HG03095 (cell line): ENCODE measurements around the gene PLA2G2E.
"Not testable (repeated sequence)": the region's sequence is repeated elsewhere in the genome, so short reads cannot be mapped to it uniquely, and the experiment has no call there.

ENCODE experiments used
- ATAC-seq: cut with Tn5 transposase; IDR thresholded peaks from one replicate; pipeline ENCODE4 v1.9.1; 2021; ENCODE audit warnings: moderate library complexity; ENCODE audit not compliant: unreplicated experiment

PLA2G2E gene

DNA sequence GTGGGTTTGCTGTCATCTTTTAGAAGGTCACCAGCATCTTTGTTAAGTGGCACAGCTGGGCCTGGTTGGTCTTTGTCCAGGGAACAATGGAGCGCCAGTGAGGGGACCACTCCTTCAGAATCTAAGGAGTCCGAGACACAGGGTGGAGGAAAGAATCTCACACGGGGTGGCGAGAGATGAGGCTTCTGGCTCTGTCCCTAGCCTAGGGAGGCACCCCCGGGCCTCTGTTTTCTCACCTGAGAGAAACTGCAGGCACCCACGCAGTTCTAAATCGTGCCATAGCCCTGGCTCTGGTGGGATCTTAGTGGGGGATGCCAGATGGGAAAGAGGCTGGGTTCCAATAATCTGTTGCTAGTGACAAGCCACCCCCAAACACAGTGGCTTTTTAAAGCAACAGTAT is 10.9 kb upstream of the PLA2G2E start:
- no peak for ATAC-seq

DNA sequence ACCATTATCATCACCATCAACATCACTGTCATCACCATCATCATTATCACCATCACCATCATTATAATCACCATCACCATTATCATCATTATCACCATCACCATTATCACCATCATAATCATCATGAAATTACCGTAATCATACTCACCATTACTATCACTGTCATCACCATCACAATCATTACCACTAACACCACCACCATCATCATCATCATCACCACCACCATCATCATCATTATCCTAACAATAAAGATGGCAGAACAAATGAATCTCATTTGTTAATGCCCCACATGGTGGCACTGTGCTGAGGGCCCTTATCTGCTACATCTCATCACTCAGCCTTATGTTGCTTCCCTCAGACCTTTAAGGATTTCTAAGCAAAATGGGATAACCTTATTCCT is 9.4 kb upstream of the PLA2G2E start:
- no peak for ATAC-seq

DNA sequence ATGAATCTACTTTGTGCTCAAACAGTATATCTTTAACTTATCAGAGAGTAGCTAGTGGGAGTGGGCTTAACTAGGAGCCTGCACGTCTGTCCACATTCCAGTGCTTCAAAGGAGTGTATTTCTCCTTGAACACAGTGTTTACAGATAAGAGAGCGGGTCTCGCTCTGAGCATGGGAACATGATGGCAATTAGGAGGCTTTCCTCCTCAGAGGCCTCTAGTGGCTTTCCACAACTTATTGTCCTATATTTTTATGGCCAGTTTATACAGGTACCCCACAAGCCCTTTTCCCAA is 3.7 kb upstream of the PLA2G2E start:
- ATAC-seq: not testable (repeated sequence)

DNA sequence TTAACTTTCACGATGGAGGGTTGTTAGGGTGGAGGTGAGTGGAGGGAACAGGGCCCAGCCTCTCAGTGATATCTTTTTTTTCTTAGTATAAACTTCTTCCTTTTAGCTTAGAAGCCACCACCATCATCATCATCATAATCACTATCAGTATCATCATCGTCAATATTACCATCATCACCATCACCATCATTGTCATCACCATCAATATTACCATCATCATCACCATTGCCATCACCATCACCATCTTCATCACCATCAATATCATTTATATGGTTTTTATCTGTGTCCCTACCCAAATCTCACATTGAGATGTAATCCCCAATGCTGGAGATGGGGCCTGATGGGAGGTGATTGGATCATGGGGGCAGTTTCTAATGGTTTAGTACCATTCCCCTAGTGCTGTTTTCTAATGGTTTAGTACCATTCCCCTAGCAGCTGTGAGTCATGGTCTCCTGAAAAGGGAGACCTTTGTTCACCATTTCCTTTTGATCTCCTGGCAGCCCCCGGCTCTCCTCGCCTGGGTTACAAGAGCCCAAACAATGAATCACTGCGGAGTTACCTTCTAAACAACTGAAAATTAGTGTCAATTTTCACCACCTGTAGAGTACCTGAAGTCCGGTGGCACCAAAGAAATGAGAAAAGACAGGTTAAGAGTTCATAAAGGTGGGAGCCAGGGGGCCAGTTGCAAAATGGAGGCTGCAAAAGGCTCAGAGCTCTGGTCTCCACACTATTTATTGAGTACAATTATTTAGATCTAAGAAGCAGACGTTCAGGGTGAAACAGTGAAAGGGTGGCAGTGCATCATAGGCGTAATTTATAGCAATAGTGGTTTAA is 3.1 kb upstream of the PLA2G2E start:
- no peak for ATAC-seq

DNA sequence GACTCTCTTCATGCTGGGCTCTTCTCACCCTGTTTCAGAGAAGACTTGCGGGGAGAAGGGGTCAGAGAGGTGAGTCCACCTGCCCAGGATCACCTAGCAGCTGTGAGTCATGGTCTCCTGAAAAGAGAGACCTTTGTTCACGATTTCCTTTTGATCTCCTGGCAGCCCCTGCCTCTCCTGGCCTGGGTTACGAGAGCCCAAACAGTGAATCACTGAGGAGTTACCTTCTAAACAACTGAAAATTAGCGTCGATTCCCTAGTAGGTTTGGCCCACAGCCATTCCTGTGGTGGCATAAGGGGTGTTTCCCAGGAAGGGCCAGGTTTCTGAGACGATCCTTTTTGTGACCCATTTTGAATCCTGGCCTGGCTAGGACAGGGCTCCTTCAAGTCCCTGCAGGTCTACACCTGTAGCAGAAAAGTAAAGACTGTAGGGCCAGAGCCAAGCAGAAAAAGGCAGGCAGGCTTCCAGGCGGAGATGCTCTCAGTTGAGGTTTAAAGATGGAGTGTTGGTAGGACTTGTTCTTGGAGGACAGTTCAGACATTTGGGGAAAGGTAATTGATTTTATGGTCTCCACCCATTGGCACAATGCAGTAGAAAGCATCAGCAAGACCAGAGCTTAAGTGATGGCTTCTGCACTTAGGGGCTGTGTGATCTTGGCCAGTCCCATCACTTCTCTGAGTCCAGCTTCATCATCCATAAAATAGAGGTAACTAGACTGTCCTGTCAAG is 2.1 kb upstream of the PLA2G2E start:
- ATAC-seq: no peak

DNA sequence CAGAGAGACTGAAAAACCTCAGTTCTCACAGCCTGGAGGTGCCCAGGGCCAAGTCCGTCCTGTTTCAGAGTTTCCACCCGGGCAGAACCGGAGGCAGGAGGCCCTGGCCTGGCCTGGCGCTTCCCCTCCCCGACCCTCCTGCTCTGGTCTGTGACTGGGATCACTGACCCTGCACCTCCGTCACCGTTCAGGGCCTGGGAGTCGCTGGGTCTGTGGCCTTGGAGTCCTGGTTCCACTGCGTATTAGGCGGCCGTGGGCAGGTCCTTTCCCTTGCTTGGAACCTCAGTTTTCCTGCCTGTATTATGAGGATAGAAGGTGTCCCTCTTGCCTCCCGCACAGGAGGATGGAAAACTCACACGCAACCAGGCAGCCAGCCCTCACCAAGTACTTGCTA is 533 bp upstream of the PLA2G2E start:
- no peak for ATAC-seq

DNA sequence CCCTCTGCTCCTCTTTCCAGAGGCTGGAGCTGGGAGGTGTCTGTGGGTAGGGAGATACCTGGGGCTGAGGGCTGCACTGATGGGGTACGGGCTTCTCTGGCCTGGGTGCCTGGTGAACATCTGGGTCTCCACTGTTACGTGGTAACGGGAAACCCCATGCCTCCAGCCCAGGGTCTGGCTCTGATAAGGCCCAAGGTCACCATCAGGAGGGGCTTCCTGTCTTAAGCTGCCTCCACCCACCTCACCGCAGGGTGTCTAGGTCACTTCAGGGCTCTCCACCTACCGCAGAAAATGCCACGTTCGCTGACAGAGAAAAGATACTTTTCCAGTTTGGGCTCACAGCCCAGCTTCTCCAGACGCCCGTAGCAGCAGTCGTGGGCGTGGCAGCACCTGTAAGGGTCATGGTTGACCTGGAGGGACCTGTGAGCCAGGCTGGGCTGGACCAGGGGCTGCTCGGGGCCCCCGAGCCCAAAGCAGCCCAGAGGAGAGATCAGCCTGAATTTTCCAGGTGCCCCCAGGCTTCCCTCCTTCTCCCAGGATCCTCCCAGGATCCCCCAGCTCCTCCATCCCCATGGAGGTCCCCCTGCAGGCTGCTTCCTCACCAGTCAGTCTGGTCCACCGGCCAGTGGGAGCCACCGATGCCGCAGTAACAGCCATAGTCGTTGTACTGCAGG is 1.3 kb downstream of the PLA2G2E start:
- ATAC-seq: no peak

DNA sequence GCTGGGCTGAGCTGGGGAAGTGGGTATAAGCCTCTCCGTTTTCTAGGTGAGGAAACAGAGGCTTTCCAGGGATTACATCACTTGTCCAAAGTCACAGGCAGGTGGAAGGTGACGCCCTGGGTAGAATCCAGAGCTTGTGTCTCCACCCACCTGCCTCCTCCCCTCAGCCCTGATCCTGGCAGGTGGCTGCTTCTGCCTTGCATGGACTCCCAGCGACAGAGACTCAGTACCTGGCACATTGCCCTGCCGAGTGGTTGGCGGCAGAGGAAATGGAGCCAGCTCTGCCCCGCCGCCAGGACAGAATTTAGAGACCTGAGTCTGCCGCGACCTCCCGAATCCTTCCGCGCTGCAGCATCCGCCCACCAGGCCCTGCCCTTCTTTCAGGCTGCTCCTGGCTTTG is 2.1 kb downstream of the PLA2G2E start:
- ATAC-seq: no peak

DNA sequence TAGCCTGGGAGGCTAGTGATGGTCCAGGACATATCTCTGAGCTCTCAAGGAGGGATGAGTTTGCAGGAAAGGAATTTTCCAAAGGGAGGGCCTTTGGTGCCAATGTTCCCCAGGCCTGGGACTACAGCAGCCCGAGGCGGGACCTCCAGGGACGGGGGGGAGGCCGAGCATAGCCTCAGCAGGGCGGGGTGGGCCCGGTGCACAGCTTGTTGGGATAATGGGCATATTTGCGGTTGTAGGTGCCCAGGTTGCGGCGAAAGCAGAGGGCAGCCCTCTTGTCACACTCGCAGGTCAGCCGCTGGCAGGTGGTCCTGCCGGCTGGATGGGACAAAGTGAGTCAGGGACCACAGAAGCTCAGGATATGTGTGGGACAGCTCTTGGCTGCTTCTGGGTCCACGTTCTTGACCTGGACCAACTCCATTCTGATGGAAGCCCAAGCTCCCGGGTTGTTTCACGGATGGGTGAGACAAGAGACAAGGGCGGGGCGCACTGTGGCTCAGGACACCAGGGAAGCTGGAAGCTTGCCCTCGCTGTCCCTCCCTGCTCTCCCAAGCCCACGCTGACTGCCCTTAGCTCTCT is 3.2 kb downstream of the PLA2G2E start:
- no peak for ATAC-seq

DNA sequence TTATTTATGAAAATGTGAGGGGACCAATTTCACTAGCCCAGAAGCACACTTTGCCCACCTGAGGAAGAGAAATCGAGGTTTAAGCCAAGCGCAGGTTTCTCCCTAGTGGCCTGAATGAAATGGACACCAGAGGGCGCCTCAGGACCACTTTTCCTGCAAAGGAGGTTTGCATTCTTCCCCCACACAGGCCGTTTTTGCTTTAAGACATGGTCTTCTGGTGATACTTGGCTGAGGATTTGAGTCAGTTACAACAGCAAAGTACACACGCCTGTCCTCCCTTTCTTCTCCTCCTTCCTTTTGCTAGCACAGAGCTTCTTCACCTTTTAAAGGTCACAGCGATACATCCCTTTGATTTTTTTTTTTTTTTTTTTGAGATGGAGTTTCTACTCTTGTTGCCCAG is 5.4 kb downstream of the PLA2G2E start:
- ATAC-seq: no peak

DNA sequence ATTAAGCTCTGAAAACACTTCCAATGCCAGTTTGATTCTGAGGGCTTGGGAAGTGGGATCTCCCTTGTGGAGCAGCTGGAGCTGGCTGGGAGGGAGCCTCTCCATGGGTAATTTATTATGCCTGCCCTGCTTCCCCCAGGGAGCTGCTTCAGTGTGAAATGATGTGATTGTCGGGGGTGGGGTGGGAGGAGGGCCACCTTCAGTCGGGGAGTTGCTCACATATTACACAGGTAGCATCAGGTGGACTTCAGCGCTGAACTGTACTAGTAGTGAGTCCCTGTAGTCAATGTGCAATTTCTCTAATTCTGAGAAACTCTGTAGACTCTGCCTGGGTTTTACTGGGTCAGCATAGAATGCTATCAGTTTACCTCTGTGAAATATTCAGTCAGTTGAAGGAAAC is 12.8 kb downstream of the PLA2G2E start:
- ATAC-seq: no peak

DNA sequence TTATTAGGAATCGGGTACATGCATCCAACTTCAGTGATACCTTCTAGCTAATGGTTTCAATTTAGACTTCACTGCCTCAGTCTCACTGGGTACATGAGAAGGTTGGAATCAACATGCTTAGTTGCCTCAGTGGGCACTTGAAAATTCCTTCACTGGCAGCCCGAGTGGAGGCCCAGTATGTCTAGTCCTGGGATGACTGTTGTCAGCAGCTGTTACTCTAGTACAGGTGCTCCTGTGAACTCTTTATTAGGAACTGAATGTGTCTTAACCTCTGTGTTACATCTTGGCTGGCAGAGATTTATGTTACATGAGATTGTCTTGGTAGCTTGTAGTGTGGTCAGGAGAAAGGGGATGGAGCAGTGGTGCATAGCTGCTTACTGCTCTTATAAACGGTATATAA is 13.4 kb downstream of the PLA2G2E start:
- no peak for ATAC-seq

DNA sequence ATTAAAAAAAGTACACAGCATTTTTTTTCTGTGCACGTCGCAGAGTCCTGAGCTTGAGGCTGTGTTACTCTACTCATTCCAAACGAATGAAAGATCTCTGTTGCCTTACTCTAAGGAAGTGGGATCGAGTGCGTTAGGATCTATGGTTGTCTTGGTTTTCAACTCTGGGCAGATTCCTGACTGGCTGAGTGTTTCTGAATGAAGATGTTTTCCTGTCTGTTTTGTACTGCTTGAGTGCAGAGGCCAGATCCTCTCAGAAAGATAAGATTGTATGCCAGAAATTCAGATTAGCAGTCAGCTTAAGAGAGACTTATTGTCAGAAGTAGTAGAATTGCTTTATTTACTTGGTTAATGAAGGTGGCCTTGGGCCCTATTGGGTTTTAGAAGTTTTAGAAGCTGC is 14.0 kb downstream of the PLA2G2E start:
- ATAC-seq: no peak

DNA sequence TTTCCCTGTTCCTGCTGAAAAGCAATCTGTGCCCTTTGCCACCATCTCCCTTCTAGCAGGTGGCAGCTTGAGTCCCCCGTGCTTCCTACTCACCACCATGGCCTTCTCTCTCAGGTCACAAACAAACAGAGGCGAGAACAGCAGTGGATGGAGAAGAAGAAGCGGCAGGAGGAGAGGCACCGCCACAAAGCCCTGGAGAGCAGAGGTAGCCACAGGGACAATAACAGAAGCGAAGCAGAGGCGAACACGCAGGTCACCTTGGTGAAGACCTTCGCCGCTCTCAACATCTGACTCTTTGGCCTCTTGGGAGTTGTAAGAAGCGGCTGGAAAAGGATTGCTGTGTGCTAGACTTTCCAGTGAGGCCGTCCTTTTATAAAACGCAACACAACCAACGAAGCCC is 16.0 kb downstream of the PLA2G2E start:
- ATAC-seq: no peak

DNA sequence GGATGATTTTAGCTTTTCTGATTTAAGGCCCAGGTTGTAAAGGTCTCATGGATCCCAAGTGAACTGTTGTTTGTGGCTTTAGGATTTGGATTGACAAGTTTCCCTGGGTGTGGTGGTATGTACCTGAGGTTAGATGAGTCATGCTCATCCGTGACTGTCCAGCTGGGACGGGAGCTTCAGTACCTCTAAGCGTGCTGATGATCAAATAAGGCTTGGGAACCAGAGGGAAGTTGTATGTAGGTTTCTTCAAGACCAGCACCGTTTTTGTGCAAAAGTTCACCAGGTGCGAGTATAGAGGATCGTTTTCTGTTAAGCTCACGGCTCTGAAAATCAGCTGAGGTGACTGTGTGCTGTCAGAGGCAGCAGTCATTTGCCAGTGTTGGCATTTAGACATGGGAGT is 19.8 kb downstream of the PLA2G2E start:
- ATAC-seq: no peak

DNA sequence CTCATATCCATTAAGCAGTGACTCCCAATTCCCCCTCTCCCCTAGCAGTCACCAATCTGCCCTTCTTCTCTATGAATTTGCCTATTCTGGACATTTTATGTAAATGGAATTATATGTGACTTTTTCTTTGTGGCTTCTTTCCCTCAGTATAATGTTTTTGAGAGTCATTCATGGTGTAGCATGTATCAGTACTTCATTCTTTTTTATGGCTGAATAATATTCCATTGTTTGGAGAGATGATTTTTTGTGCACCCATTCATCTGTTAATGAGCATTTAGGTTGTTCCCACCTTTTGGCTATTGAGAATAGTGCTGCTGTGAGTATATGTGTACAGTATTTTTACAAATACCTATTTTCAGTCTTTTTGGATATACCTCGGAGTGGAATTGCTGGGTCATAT is 21.8 kb downstream of the PLA2G2E start:
- no peak for ATAC-seq

DNA sequence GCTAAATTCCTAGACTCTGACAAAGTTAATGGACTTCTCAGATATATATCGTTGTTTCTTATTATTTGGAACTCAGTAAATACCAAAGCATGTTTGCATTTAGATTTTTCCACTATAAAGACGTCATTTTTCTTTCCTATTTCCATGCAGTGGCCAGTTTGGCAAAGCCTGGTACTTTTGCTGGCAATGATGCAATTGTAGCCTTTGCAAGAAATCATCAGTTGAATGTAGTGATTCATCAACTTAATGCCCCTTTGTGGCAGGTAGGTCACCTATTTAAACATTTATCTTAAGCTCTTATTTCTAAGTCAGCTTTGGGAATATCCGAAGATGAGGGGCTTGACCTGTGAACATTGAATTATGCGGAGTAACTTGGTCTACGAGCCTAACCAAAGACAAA is 29.2 kb downstream of the PLA2G2E start:
- no peak for ATAC-seq

DNA sequence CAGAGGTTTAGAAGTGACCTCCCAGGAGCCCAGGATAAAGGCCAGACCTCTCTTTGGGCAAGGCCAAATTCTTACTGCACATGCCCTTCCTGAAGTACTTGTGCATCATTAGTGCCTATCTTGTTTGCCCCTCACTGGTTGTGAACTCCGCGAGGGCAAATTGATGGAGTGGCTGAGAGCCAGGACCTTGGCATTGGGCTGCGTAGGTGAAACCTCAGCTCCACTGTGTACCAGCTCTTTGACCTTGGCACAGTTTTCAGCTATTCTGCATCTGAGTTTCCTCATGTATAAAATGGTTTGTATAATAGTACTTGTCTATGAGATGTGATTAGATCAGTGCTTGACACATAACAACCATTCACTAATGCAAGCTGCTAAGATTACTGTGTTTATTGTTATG is 29.7 kb downstream of the PLA2G2E start:
- ATAC-seq: no peak

DNA sequence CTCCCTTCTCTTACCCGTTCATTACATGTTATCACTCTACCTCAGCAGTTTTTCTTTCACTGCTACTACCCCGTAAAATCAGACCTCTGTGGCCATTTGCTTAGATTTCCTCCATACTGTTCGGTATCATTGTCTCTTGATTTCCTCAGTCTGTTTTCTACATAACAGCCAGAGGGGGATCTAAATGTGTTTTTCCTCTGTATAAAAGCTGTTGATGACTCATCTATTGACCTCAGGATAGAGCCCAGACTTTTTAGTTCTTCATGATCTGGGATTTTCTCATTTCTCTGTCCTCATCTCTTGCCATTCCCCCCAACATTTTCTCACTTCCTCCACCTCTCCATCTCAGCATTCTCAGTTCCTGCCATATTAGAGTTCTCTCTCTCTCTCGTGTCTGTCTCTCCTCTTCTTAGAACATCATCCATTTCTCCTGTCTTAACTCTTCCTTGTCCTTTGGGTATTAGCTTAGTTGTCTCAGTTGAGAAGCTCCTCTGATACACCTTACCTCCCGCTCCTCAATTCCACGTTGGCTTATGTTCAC is 30.7 kb downstream of the PLA2G2E start:
- ATAC-seq: no peak

DNA sequence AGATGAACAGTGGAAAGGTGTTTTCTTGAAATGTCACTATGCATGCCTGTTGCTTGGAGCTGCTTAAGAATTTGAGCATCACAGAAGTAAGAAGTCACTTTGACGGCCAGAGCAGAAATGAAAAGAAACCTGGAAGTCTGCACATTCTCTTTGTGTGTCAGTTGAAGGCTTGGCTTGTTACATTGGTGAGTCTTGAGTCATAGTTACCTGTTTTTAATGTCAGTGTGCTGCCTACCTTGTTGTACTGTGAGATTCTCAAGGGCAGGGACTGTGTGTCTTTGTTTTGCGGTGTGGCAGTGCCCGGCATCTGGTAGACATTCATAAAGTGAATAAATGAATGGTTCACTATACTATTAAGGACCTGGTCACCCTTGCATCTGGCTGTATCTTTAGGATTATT is 31.3 kb downstream of the PLA2G2E start:
- no peak for ATAC-seq

DNA sequence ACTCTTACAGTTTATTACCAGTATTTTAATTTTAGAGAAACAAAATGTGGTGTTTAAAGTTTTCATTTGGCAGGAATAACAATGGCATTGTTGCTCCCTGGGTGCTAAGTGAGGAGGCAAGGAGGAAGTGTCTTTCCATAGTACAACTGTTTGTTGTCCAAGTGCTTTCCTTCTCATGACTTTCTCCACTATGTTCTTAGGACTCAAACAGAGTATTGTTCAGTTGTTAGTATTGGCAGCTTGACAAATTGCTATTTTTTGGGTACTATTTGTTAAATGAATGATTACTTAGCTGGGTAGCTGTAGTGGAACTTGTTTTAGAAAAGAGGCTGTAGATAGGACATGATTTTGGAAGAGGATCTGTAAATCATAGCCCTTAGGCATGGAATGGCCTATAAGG is 33.8 kb downstream of the PLA2G2E start:
- ATAC-seq: no peak

DNA sequence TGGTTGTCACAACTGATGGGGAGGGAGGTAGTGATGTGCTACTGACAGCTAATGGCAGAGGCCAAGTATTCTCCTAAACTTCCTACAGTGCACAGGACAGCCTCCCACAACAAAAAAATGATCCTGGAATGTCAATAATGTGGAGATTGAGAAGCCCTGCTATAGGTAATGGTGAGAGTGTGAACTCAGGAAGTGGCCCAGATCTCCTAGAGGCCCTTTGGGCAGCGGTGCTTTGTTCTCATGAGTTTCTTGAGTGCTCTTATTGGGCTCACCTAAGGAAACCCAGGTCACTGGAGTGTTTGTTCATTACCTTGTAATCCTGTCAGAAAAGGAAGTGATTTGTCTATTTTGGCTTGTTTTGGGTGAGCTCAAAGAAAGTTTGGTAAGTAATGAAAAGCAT is 35.3 kb downstream of the PLA2G2E start:
- no peak for ATAC-seq
